Panc1 (cell line): ENCODE results near the gene NYAP2. TPM values are rescaled to one million over a fixed set of nuclear protein-coding genes. Genes with fewer than 3 reads are reported as not detected.
A peak's percentile ranks its signal among the peaks of the same experiment; 100 is the strongest.

Experiments used
- ATAC-seq: fragments of 200-7000 bp; cut with Tn5 transposase; 2 replicates; pipeline ENCODE4 v1.9.1; 2020; ENCODE audit warnings: mild to moderate bottlenecking, moderate library complexity
- Bru-seq: library from RNA; stranded (reverse); fragments of 400-500 nt; gene quantifications from one replicate; lab custom pipeline; 2021; lab: Mats Ljungman, UMichigan
- BruChase-seq, 2 experiments: library from RNA; stranded (reverse); fragments of 400-500 nt; gene quantifications; one replicate each; lab custom pipeline; 2021; lab: Mats Ljungman, UMichigan
- BruUV-seq: library from RNA; stranded (reverse); fragments of 400-500 nt; replicated peaks from 2 replicates; lab custom pipeline; 2021; lab: Mats Ljungman, UMichigan
- CTCF ChIA-PET: fragments of 300-600 bp; sonication (Branson Sonifier 250); formaldehyde crosslinking; loops from one replicate; lab custom pipeline; 2022; ENCODE audit warnings: antibody characterized with exemption; lab: Charles Lee
- POLR2A ChIA-PET: fragments of 300-600 bp; sonication (Branson Sonifier 250); formaldehyde crosslinking; loops from one replicate; lab custom pipeline; 2022; ENCODE audit warnings: antibody characterized with exemption; lab: Charles Lee
- DNase-seq: peaks from one replicate; pipeline ENCODE4 v3.0.0-alpha.2; 2010; ENCODE audit warnings: low read depth, low spot score
- H3K27ac ChIP-seq: 2 replicates; pipeline ENCODE4 v1.5.1; 2011; ENCODE audit warnings: mild to moderate bottlenecking, low read length, inconsistent platforms
- H3K27me3 ChIP-seq: fragments of 200-500 bp; sonication (Bioruptor generic); 2 replicates; pipeline ENCODE4 v1.6.0; 2014; ENCODE audit warnings: low read length, inconsistent platforms; ENCODE audit not compliant: control insufficient read depth, insufficient read depth
- H3K36me3 ChIP-seq: fragments of 200-500 bp; sonication (Bioruptor generic); 2 replicates; pipeline ENCODE4 v1.5.1; 2014; ENCODE audit warnings: inconsistent platforms, mild to moderate bottlenecking, low read length, moderate library complexity; ENCODE audit not compliant: control insufficient read depth, insufficient read depth
- H3K4me1 ChIP-seq: 2 replicates; pipeline ENCODE4 v1.5.1; 2011; ENCODE audit warnings: inconsistent platforms, mild to moderate bottlenecking, low read length, moderate library complexity; ENCODE audit not compliant: control insufficient read depth, insufficient read depth
- H3K4me3 ChIP-seq, 2 experiments: 2 replicates each; pipeline ENCODE4 v1.5.1; 2011 to 2012; ENCODE audit warnings: low read depth in 2 of 2, low read length in 2 of 2, mild to moderate bottlenecking in 2 of 2, inconsistent platforms in 1 of 2, moderate library complexity in 1 of 2
- H3K9me3 ChIP-seq: fragments of 200-500 bp; sonication (Bioruptor generic); 2 replicates; pipeline ENCODE4 v1.5.1; 2014; ENCODE audit warnings: low read depth, mild to moderate bottlenecking, inconsistent platforms, low read length, moderate library complexity; ENCODE audit not compliant: control insufficient read depth, insufficient read depth
- CTCF ChIP-seq: fragments of 450-650 bp; IDR thresholded peaks from 2 replicates; pipeline ENCODE4 v1.5.1; 2017; ENCODE audit warnings: mild to moderate bottlenecking
- POLR2AphosphoS5 ChIP-seq: IDR thresholded peaks from 2 replicates; pipeline ENCODE4 v1.6.1; 2012; ENCODE audit warnings: mild to moderate bottlenecking, low read depth, low read length, moderate library complexity
- REST ChIP-seq, 2 experiments: IDR thresholded peaks; 2 replicates each; pipeline ENCODE4 v1.6.1; 2011 to 2012; ENCODE audit warnings: low read depth in 2 of 2, control low read depth in 1 of 2, low read length in 1 of 2, mild to moderate bottlenecking in 1 of 2, moderate library complexity in 1 of 2; ENCODE audit not compliant: insufficient read depth in 1 of 2
- SIN3A ChIP-seq: IDR thresholded peaks from 2 replicates; pipeline ENCODE4 v1.6.1; 2012; ENCODE audit warnings: low read depth, mild to moderate bottlenecking, low read length, moderate library complexity, borderline replicate concordance; ENCODE audit not compliant: insufficient read depth
- TCF7L2 ChIP-seq: IDR thresholded peaks from 2 replicates; pipeline ENCODE4 v1.6.1; 2011; ENCODE audit warnings: mild to moderate bottlenecking, low read depth, low read length, inconsistent platforms
- in situ Hi-C: cut with HindIII; loops from 2 replicates; pipeline ENCODE4 v1.10.0; 2016; ENCODE audit warnings: low sequenced_read_pairs, low pct_unique_long_range_greater_than_20kb
- intact Hi-C: fragments of 100-400 bp; cut with micrococcal nuclease; formaldehyde crosslinking; loops from one replicate; pipeline ENCODE4 v1.10.0; 2022; ENCODE audit not compliant: unreplicated experiment
- long read RNA-seq: library from polyadenylated mRNA; unstranded; transcript quantifications from one replicate; pipeline ENCODE4 v2.0.0, GENCODE V29; 2021; ENCODE audit not compliant: unreplicated experiment
- polyA plus RNA-seq: library from polyadenylated mRNA; unstranded; fragments of >200 nt; gene quantifications from one replicate; pipeline ENCODE4 v1.2.1, GENCODE V29; 2012; ENCODE audit warnings: missing spikeins; ENCODE audit not compliant: insufficient read length
- total RNA-seq: library from RNA; stranded (reverse); gene quantifications from one replicate; pipeline ENCODE4 v1.2.1, GENCODE V29; 2021; ENCODE audit not compliant: unreplicated experiment

Gene NYAP2
- total RNA-seq (not detected), Bru-seq, nascent RNA (percentile 2 among the genes with signal in this experiment), BruChase-seq, experiment 1, labeled RNA remaining after a 2-hour chase (percentile 1 among the genes with signal in this experiment), BruChase-seq, experiment 2, labeled RNA remaining after a 6-hour chase (percentile 1 among the genes with signal in this experiment)
- not detected for polyA plus RNA-seq
- long read RNA-seq, result 0 reads

GRCh38 chr2:225399504-225399903, at the start of gene NYAP2:
Gene NYAP2 (plus strand): TSS chr2:225399710. CDS start chr2:225408881, 9,171 bp downstream.
- in situ Hi-C loops (no loop called here), intact Hi-C loops (no loop called here)
- H3K4me1 ChIP-seq, result no peaks in the 10 kb centered on the region
- H3K36me3 ChIP-seq, result no peaks in the 10 kb centered on the region
- CTCF ChIA-PET, result no interaction called here
- no TSS peak for BruUV-seq
- ATAC-seq (no peak), DNase-seq (no peak)
- H3K4me3 ChIP-seq, result no peak within 1 kb of the TSS
- H3K9me3 ChIP-seq, result no peaks in the 10 kb centered on the region
- POLR2A ChIA-PET, result no interaction called here
- no peak within 1 kb of the TSS for H3K27ac ChIP-seq
- no peaks in the 10 kb centered on the region for H3K27me3 ChIP-seq
- TF ChIP-seq SIN3A (no peak), CTCF (no peak), TCF7L2 (no peak), REST (IDR thresholded peaks at IDR 0.05; ENCODE audit: insufficient read depth in 1 of 2, low read depth in 2 of 2, low read length in 1 of 2) (no peak), POLR2AphosphoS5 (no peak)

GRCh38 chr2:225353579-225354085, 45.9 kb upstream of the NYAP2 start:
- Histone ChIP-seq H3K27ac (no peak overlapping the region), H3K4me1 (no peaks in the 10 kb centered on the region), H3K27me3 (no peaks in the 10 kb centered on the region; the same call in 1 of the 2 replicates), H3K36me3 (no peaks in the 10 kb centered on the region), H3K4me3 (no peak overlapping the region), H3K9me3 (no peaks in the 10 kb centered on the region)
- in situ Hi-C loops, result no loop called here
- no TSS peak for BruUV-seq
- ATAC-seq, result no peak
- DNase-seq, result no peak
- POLR2A ChIA-PET, result no interaction called here
- no peak for TF ChIP-seq CTCF
- TF ChIP-seq REST (IDR thresholded peaks at IDR 0.05; ENCODE audit: insufficient read depth in 1 of 2, low read depth in 2 of 2, low read length in 1 of 2), result no peak
- no peak for TF ChIP-seq TCF7L2
- TF ChIP-seq POLR2AphosphoS5, result no peak
- no peak for TF ChIP-seq SIN3A
- CTCF ChIA-PET, result no interaction called here
- intact Hi-C loops, result no loop called here
